ENCODE measurements around the gene DMWD. TPM values are rescaled to one million over a fixed set of nuclear protein-coding genes. Genes with fewer than 3 reads are reported as not detected.

The DMWD gene
- total and polyA plus RNA-seq, 7 donors, result 13.2 to 59.5 (median 26.0) TPM

DNA sequence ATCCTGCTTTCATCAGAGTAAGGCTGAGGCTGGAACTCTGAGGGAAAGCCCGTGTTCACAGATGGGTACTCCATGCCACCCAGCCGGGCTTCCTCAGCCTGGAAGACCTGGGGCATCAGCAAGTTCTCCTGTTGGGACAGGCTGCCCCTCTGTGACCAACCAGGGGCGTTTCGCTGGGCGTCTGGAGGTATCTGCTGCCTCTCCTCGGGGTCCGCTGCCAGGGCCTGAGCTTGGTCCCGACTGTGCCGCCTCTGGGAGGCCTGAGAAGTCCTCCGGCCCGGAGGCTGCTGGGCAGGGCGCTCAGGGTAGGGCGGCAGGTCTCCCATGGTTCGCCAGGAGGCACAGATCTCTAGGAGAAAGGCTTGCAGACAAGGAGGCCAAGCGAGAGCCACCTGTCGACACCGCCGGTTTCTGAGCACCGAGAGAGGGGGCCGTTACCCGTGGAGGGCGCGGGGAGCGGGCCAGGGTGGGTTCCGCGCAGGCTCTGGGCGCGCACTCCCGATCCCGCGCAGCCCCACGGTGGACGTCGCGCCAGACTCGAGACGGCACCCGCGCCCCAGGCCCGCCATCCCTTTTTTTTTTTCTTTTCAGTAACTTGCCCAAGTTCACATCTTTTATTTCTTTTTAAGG, 22.3 kb upstream of the DMWD start, which contains the start of gene RSPH6A:
Gene RSPH6A (minus strand): TSS at position 458 of the 630 bp plus-strand sequence. CDS start 132 bp downstream, at position 326.
- H3K27me3 ChIP-seq, result peaks cover 8 to 43% (median 24%) of the 10 kb centered on the region in 3 donors
- peak within 1 kb of the TSS; percentile 5 to 45 (median 24) for H3K4me3 ChIP-seq
- peaks cover 0 to 9% (median 0%) of the 10 kb centered on the region in 4 donors for H3K36me3 ChIP-seq
- peak in 1 of 4 donors; percentile 6 for TF ChIP-seq POLR2AphosphoS5 (IDR thresholded peaks at IDR 0.05)
- TF ChIP-seq EP300 (IDR thresholded peaks at IDR 0.05), result no peak
- DNase-seq, result no peak
- intact Hi-C loops (cut with DNase I), result loop anchor here (5.0 kb wide), 1 partner anchor 67 kb away; no protein-coding TSS in a partner anchor
- peaks cover 0 to 23% (median 18%) of the 10 kb centered on the region in 4 donors for H3K4me1 ChIP-seq
- no peaks in the 10 kb centered on the region for H3K9me3 ChIP-seq
- WGBS, 2 donors, result 43 to 77% methylated on average over 40 of the region's 40 CpGs
- H3K27ac ChIP-seq, result peak within 1 kb of the TSS in 1 of 4 donors; percentile 3

DNA sequence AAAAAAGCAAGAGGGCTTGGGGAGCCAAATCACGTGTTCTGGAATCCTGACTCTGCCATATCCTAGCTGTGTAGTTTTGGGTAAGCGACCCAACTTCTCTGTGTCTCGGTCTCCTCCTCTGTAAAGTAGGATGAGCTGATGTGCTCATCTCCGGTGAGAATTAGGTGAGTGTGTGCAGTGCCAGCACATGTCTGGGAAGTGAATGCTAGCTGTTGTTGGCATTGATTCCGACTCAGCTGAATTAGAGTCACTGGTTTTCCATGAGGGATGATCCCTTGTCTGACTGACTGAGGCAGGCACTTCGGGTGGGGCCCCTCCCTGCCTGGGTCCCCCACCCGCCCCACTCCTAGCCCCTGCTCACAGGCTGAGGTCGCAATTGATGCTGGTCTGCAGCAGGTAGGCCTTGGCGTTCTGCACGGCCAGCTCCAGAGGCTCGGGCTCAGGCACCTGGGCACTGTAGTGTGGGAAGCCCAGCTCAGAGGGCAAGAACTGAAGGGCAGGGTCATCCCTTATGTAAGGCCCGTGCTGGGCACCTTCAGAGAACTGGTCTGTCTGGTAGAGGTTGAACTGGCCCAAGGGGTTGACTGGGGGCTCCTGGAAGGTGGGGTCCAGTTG, 21.6 kb upstream of the DMWD start:
- intact Hi-C loops (cut with DNase I), result no loop called here
- DNase-seq, result no peak
- TF ChIP-seq POLR2A (IDR thresholded peaks at IDR 0.05) (no peak), POLR2AphosphoS5 (IDR thresholded peaks at IDR 0.05) (no peak), EP300 (IDR thresholded peaks at IDR 0.05) (no peak)
- no peak overlapping the region for H3K4me3 ChIP-seq
- H3K4me1 ChIP-seq, result peaks cover 0 to 28% (median 20%) of the 10 kb centered on the region in 4 donors
- H3K27me3 ChIP-seq, result peaks cover 8 to 43% (median 24%) of the 10 kb centered on the region in 3 donors
- no peaks in the 10 kb centered on the region for H3K9me3 ChIP-seq
- H3K27ac ChIP-seq, result no peak overlapping the region
- 84 to 89% methylated on average over 12 of the region's 12 CpGs for WGBS, 2 donors
- peaks cover 0 to 4% (median 0%) of the 10 kb centered on the region in 4 donors for H3K36me3 ChIP-seq

DNA sequence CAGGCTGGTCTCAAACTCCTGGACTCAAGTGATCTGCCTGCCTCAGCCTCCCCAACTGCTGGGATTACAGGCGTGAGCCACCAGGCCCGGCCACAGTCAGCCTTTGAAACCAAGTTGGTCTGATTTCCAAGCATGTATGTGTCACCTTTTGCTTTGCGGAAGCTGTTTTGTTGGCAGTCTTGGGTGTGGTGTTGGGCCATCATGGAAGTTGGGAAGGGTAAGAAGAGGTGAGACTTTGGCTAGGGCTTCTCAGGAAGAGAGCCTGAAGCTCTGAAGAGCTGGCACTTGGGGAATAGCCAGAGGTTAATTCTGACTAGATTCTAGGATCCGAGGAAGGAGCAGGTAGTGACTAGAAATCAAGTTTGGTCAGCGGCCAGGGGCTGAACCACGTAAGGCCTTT, 19.7 kb upstream of the DMWD start:
- 88 to 92% methylated on average over 6 of the region's 6 CpGs for WGBS, 2 donors

DNA sequence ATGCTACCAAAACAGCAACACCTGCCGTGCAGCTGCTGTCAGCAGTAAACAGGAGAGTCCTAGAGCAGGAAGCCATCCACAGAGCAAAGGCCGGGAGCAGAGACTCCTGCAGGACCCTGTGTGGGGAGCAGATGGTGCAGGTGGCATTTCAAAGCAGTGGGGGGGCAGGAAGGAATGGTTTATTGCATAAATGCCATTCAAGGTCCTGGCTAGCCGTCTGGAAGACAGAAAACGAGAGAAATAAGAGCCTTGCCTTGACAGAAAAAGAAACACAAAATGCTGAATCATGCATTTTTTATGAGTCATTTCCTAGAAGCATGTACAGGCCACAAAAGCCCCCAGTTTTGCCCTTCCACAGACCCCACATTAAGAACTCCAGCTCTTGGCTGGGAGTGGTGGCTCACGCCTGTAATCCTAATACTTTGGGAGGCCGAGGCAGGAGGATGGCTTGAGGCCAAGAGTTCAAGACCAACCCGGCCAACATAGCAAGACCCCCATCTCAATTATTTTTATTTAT, 17.1 kb upstream of the DMWD start:
- intact Hi-C loops (cut with DNase I), result no loop called here
- H3K4me1 ChIP-seq, result peaks cover 0 to 6% (median 3%) of the 10 kb centered on the region in 4 donors
- H3K9me3 ChIP-seq, result no peaks in the 10 kb centered on the region
- DNase-seq, result no peak
- 4 to 20% methylated on average over 7 of the region's 7 CpGs for WGBS, 2 donors
- peaks cover 0 to 27% (median 15%) of the 10 kb centered on the region in 3 donors for H3K27me3 ChIP-seq
- H3K4me3 ChIP-seq, result no peak overlapping the region
- TF ChIP-seq, protein P1, sequence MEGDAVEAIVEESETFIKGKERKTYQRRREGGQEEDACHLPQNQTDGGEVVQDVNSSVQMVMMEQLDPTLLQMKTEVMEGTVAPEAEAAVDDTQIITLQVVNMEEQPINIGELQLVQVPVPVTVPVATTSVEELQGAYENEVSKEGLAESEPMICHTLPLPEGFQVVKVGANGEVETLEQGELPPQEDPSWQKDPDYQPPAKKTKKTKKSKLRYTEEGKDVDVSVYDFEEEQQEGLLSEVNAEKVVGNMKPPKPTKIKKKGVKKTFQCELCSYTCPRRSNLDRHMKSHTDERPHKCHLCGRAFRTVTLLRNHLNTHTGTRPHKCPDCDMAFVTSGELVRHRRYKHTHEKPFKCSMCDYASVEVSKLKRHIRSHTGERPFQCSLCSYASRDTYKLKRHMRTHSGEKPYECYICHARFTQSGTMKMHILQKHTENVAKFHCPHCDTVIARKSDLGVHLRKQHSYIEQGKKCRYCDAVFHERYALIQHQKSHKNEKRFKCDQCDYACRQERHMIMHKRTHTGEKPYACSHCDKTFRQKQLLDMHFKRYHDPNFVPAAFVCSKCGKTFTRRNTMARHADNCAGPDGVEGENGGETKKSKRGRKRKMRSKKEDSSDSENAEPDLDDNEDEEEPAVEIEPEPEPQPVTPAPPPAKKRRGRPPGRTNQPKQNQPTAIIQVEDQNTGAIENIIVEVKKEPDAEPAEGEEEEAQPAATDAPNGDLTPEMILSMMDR (IDR thresholded peaks at IDR 0.05), result no peak
- TF ChIP-seq POLR2AphosphoS5 (IDR thresholded peaks at IDR 0.05) (no peak), EP300 (IDR thresholded peaks at IDR 0.05) (no peak), POLR2A (IDR thresholded peaks at IDR 0.05) (no peak)
- H3K27ac ChIP-seq, result no peak overlapping the region
- H3K36me3 ChIP-seq, result no peaks in the 10 kb centered on the region

More for the DNA sequence above, 19.7 kb upstream of the DMWD start:
- Histone ChIP-seq H3K4me1 (peaks cover 0 to 28% (median 20%) of the 10 kb centered on the region in 4 donors), H3K4me3 (no peak overlapping the region), H3K36me3 (no peaks in the 10 kb centered on the region), H3K9me3 (no peaks in the 10 kb centered on the region), H3K27ac (no peak overlapping the region), H3K27me3 (peaks cover 8 to 43% (median 24%) of the 10 kb centered on the region in 3 donors)
- TF ChIP-seq POLR2A (IDR thresholded peaks at IDR 0.05) (no peak), EP300 (IDR thresholded peaks at IDR 0.05) (no peak), POLR2AphosphoS5 (IDR thresholded peaks at IDR 0.05) (no peak)
- TF ChIP-seq, protein P1 (IDR thresholded peaks at IDR 0.05), result no peak
- intact Hi-C loops (cut with DNase I), result no loop called here
- no peak for DNase-seq

DNA sequence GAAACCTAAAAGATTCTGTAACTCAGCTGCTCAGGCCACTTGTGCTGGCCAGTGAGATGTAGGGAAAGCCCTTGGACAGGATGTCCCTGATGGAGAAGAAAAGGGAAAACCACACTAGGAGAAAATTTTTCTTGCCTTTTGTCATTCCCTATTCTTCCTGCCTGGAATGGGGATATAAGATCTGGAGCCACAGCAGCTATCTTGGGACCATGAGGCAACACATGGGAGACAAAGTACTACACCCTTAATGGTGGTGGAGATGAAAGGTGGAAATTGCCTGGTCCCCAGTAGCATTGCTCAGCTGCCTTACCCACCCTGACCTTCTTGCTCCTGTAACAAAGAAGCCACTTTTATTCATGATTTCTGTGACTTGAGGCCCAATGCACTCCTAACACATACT, 13.1 kb upstream of the DMWD start:
- Histone ChIP-seq H3K27me3 (no peaks in the 10 kb centered on the region), H3K27ac (no peak overlapping the region), H3K4me1 (peaks cover 0 to 5% (median 2%) of the 10 kb centered on the region in 4 donors), H3K36me3 (no peaks in the 10 kb centered on the region), H3K4me3 (no peak overlapping the region), H3K9me3 (no peaks in the 10 kb centered on the region)
- no peak for DNase-seq
- TF ChIP-seq, protein P1 (IDR thresholded peaks at IDR 0.05), result no peak
- TF ChIP-seq EP300 (IDR thresholded peaks at IDR 0.05) (no peak), POLR2AphosphoS5 (IDR thresholded peaks at IDR 0.05) (no peak), POLR2A (IDR thresholded peaks at IDR 0.05) (no peak)
- intact Hi-C loops (cut with DNase I), result no loop called here

All from sigmoid colon (tissue), 7 donors.